ENCODE results near the gene HEG1.

HEG1 gene

DNA sequence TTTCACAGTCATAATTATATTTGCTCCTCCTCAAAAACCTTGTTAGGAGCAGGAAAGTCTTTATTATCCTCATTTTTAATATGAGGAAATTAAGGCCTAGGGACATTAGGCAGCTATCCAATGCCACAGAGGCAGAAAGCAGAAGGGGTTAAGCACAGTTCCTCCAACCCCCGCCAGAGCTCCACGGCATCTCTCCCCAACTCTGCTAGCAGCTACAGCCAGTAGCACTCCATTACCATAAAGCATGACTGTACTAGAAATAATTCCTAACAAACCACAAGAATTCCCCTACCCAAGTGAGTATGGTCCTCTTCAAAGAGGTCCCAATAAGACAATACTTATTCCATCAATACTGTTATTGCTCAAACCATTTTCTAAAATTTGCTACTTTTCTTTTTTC, 9.8 kb downstream of the HEG1 start:
- DNase-seq = no peak

DNA sequence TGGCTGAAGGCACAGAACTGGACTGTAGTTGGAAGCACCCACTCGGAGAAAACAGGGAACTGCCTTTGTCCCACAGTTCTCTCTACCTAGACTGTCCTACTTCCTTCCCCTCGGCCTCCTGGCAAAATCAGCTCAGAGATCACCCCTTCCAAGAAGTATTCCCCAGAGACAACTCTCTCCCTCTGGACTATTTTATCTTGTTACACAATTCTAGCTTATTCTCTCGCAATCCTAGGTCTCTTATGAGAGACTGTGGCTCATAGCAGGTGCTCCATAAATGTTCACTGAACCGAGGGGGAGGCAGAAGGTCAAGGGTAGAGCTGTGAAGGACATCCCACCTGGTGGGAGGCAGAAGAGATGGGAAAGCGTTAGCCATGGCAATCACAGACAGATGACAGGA, 10.6 kb downstream of the HEG1 start:
- DNase-seq = no peak

DNA sequence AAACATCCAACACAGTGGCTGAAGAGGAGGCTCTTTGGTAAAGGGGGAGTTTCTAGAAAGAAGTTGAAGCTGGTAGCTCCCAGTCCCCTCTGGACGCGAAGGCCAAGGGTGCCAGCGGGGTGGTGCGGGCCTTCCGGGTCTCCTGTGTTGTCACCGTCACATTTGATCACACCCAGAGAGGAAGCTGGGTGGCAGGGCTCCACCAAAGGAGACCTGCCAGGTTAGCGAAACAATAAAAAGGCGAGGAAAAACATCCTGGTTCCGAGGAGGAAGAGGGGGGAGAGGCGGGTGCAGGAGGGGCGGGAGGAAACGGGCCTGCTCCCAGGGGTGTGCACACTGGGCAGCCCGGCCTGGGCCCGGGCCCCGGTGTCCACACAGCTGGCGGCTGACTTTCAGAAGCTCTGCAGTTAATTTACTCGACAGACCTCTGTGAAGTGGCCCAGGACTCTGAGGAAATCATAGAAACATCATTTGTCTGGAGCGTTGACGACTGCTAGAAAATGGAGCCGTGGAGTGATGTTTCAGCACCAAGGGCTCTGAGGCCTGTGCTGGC, 12.1 kb downstream of the HEG1 start:
- no peak for DNase-seq

DNA sequence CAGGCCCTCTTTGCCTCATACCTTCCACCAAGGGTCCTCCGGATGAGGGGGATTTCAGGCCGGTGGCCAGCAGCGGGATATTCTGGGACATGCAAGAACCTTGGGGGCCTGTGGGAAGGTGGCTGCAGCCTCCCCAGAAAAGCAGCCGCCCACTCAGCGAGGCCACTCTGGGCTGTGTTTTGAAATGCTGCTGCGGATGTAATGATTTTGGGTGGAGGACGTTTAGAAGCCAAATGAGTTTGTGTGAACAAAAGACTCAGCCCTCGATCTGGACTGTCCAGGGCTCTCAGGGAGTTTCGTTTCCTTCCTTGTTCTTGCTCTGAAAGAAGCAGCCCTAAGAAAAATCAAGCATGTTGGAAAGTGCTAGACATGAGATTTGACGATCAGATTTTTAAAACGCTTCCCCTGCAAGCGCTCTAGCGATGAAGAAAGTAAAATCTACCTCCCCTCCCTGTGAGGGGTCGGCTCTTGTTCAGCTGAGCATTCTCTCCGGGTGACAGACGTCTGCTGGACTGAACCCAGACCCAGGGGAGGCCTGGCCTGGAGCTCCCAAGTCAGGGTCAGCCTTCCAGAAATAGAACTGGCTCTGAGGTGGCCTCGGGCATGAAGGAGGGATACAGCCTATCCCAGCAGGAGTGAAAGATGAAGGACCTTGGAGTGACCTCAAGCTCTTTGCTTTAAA, 12.9 kb downstream of the HEG1 start:
- no peak for DNase-seq

DNA sequence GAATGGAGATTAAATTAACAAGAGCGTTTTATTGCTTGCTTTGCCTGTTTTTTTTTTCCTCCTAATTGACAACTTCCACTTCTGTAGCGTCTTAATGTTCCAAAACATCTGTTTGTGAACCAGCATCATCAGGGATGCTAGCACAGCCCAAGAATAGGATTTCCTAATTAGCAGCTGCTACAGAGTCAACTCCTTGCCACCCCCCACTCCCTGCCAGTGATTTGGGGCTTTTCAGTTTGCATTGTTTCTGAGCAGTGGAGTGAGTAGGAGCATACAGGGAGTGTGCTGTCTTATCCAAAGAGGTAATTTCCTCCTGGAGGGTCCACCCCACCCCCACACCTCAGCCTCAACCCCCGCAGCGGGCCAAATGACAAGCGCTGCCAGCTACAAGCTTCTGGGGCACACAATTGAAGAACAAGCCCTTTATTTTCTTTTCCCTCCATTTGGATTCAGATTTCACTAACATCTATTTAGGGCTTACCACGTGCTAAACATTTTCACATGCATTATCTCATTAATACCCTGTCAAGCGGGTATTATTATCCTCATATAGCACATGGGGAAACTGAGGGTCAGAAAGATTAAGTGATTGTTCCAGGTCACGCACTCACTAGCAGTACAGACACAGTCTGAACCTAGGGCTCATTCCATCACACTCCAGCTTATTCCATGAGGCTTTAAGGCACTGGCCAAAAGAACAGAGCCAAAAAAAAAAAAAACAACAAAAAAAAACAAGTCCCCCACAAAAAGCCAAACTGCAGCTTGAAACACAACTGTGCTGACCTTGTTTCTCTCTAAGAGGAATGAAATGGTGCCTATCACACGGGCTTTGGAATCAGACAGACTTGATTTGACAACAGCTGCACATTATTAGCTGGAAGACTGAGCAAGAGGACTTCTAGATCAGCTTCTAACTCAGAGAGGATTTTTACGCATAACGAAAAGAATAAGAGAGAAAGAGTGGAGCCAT, 16.4 kb downstream of the HEG1 start:
- no peak for DNase-seq

DNA sequence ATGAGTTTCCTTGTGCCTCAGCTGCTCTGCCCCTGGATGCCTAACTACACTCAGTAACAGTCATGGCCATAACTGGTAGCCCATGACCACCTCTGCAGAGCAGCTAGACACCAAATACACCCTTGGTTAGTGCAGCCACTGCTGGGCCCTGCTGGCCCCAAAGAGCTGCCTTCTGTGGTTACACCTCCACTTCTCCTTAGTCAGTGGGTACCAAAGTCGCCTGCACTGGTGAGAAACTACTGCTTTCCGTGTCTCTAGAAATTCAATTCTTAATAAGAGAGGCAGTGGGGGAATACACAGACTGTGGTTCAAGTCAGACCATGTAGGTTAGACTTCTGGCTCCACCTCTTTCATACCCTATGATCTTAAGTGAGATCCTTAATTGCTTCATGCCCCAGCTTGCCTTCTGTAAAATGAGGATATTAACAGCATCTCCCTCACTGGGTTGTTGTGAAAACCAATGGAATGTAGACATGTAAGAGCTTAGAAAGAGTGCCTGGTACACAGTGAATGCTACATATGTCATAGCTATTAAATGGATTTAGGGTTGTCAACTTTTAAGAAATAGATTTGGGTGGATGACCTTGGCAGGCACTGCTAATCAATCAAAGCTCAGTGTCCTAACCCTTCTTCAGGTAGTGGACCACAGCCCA, 18.2 kb downstream of the HEG1 start:
- DNase-seq = no peak

DNA sequence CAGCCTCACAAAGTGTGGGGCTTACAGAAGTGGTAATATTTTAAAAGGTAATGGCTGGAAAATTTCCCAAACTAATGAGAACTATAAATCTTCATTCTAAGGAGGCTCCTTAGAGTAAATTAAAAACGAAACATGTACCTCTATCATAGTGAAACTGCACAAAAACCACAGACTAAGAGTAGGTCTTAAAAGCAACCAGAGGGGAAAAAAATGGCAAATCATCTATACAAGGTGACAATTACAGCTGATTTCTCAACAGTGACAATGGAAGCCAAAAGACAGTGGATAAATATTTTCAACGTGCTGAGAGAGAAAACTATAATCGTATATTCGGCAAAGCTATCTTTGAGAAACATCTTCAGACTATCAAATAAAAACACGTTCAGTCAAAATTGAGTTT, 20.6 kb downstream of the HEG1 start:
- no peak for DNase-seq

DNA sequence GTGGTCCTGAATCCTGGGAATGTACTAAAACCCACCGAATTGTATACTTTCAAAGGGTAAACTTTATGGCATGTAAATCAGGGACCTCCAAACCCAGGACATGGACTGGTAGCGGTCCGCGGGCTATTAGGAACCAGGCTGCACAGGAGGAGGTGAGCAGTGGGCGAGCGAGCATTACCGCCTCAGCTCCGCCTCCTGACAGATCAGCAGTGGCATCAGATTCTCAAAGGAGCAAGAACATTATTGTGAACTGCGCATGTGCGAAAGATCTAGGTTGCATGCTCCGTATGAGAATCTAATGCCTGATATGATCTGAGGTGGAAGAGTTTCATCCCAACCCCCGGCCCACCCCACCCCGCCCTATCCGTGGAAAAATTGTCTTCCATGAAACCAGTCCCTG, 22.2 kb downstream of the HEG1 start:
- no peak for DNase-seq

DNA sequence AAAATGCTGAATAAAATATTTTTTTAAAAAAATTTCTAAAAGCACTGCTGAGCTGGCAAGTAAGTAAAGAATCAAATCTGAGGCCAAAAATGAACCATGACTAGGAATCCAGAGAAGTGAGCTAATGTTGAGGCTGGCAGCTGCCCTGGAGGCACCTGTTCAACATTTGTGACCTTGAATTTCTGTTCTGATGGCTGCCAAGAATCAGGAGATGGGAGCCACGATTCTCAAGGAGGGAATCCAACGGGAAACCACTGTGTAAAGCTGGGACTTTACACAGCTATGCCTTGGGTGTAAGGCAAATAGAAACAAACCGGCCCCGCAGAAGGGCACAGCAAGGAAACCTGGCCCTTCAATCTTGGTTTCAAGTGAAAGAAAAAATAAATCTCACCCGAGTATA, 22.7 kb downstream of the HEG1 start:
- DNase-seq = no peak

DNA sequence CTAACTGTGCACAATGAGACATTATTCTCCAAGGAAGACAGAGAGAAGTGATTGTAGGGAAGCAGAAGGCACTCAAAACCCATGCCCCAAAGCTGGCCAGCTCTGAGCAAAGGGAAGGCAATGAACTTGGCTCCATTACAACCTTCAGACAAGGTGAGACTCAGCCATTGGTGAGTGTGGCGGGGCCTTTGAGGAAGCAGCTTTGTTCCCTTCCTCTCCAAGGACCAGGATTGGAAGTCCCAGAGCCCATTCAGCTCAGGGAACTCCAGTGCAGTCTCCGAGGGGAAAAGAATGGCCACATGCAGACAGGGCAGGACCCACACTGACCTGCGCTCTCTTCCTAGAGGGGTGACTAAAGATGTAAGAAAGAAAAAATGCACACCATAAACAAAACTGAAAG, 23.1 kb downstream of the HEG1 start:
- DNase-seq = no peak

DNA sequence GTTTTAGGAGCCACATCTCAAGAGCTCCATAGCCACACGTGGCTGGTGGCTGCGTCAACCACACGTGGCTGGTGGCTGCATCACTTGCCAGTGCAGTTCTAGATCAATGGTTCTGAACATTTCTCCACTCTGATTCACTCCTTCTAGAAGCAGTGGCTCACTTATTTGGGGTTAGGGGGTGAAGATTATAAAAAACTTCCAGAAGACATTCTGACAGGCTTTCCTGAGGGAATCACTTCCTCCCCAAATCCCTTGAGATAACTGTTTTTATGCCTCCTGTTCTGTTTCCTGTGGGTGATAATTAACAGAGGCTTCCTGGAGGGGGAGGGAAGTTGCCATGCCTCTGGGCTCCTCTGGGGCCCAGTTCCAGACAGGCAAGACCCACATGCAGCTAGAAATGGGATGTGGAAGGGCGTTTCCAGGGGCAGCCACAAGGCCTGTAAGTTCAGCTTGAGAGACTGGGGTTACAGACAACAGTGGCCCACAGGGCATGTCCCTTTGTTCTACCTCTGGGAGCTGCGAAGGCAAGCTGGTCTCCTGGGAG, 23.6 kb downstream of the HEG1 start:
- DNase-seq = no peak

DNA sequence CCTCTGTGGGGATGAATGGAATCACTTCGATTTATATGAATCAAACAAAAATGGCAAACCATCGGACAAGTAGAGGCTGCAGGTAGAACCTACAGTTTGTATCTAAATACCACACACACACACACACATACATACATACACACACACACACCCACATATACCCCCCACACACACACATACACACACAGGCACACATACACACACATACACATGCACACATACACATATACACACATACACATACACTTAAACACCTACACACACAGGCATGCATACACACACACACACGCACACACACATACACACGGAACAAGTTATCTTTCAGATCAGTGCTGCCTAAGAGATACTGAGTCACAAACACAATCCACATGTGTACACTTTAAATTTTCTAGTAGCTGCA, 24.3 kb downstream of the HEG1 start:
- no peak for DNase-seq

DNA sequence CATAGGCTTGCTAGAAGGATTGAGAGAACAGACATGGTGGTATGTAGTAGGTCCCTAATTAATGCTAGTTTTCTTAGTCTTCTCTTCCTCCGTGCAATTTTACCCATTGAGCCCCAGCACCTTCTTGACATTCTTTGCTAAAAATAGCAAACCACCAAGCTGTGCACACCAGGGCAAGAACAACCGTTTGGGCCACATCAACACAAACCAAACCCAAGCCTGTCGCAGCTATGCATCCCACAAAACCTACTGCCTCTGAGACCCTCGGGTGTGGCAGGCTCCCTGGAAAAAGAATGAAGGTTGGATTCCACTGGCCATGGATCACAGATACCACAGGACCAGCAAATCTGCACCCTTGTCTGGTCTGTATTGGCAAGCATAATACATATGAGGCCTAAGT, 27.1 kb downstream of the HEG1 start:
- no peak for DNase-seq

DNA sequence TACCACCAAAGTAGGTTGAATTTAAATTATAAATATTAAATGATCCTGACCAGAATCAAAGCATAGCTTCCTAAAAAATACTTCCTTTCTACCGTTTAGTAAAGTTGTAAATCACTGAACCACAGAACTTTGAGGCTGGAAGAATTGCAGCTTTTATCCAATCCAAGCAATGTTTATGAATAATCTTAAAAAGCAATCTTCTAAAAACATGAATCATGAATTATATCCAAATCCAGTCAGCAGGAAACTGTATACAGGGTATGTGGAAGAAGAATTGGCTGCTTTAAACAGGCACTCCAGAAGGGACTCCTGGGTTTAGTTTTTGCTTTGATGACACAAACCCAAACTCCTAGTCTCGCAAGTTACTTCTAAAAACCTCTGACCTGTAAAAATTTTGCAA, 30.2 kb downstream of the HEG1 start:
- no peak for DNase-seq

DNA sequence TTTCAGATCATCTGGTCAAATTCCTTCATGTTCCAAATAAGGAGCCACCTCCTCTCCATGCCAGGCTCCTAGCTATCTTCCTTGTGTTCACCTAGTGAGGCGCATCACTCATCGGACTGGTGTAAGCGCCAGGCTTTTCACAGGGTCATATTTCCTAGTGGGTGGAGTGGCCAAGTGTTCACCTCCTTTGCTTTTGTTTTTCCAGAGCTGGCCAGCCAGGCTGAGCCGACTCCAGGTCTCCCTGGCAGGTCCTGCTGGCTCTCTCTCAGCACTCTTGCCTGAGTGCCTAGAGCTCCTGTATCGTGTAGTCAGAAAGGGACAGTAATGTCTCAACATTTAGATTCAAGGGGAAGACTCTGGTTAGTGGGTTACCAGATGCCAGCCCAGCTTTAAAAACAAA, 31.0 kb downstream of the HEG1 start:
- no peak for DNase-seq

DNA sequence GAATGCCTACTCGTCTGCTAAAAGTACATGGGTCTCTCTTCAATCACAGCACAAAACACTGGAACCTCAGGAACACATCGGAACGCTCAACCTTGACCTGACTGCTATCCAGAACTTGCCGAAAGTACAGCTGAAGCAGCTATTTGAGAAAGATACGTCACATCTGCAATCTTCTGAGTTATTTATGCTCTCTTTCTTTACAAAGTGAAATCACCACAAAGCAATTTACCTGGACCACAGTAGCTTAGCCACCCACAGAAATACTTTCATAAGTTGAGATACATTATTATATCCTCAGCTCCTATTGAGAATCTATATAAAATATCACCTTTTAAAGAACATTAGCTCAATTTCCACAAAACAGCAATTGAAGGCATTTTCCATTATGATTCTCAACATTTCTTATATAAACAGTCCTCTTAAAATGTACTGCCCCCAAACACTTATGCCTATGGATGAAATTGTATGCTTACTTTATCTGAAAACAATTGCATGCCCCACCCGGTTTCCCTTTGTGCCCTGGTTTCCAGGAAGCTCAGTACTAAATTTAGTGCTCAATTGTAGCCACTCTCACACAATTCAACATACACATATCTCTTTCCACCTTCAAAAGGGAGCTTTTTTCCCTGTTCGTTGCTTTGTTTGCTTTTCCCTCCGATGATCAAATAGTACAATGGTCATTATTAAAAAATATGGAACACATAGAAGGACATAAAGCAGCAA, 31.8 kb downstream of the HEG1 start:
- no peak for DNase-seq

DNA sequence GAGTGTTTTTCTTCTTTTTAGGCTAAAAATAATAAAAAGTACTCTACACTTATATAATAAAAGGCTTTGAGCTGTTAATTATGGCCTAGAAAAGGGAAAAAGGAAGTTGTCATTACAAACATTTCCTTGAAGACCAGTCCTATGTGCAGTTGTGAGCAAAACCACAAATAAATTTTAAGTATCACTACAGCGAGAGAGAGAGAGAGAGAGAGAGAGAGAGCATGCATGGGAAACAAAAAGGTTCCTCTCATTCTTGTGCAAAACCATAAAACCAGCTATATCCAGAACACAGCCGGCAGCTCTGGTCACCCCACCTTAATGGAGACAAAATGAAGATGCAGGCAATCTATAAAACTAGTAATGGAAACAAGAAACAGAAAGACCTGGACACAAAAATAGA, 33.6 kb downstream of the HEG1 start:
- no peak for DNase-seq

DNA sequence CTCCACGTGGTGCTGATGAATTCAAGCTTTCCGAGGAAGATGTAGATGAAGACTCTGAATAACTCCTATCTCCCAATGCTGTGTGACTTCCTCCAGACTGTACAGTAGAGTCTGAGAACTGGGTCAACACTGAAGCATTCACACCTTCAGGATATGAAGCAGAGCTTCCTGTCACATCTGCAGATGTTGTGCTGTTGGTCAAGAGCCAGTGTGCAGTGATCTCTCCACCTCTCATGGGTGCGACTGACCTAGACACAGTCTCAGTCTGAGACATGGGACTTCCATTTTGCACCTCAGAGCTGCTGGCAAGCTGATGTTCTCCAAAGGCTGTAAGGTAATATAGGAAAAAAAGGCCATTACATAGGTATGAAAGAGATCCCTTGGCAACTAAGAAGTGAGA, 36.5 kb downstream of the HEG1 start:
- DNase-seq = no peak

DNA sequence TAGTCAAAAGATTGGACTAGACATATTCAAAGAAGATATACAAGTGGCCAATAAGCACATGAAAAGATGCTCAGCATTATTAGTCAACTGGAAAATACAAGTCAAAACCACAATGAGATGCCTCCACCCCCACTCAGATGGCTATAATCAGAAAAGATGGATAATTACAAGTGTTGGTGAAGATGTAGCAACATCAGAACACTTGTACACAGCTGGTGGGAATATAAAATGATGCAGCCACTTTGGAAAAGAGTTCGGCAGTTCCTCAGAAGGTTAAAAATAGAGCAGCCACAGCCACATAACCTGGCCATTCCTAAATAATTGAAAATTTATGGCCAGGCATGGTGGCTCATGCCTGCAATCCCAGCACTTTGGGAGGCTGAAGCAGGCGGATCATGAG, 38.4 kb downstream of the HEG1 start:
- DNase-seq = no peak

DNA sequence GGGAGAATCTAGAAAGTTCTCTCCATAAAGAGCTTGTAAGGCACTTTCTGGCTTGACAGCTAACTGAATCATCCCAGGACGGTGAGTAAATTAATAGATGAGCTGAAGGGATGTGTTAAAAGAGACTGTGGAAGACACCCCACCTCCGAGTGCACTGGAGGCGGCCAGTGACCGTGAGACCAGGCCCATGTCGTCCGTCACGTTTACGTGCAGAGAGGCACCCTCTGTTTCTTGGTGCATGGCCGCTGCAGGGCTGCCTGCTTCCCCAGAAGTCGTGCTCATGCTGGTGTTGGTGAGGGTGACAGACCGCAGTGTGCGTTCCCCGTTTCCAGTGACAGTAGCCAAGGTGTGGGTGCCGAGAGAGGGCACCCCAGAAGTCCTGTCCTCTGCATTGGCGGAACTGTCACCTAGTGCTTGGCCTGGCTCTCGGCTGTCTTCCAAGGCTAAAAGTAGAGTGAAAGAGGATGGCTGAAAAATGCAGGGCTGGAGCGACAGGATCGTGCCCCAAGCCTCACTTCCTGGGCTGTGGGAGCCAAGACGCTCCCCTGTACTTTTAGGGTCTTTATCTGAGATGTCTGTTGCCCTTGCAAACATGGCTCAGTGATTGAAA, 41.1 kb downstream of the HEG1 start:
- DNase-seq = no peak

DNA sequence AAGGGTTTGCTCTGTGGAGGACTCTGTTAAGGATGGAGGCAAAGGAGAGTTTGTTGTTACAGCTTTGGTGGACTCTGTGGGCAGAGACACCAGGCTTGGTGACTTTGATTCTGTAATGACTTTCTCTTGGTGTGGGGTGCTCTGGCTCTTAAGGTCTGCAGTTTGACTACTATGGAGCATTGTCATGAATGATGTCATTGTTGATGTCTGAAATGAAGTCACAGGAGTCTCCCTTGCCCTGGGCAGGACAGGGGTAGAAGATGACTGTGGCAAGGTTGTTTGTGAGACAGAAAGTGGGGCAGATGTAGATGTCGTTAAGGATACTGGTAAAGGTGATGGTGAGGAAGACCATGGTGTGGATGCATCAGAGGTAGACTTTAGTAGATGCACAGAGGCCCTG, 42.7 kb downstream of the HEG1 start:
- DNase-seq = no peak

DNA sequence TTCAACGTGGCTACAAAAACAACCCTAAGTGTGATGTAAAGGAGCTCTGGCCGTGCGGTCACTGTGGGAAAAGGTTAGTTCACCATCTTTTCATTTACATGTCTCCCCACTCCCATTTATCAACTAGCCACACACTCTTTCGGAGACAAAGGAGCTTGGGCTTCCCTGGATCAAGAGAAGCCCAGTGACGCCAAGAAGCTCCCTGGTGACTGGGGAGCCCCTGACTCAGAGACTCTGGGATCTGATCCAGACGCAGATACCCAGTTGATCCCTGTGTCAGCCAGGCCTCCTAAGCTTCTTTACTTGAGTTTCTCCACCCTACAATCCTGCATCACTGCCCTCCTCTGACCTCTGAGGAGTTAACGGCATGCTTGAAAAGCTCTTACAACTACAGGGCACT, 43.9 kb downstream of the HEG1 start:
- DNase-seq = no peak

All from T-helper 9 cell (primary cell).